Fibroblast of lung (primary cell): Measurements from ENCODE around the gene ZNF365. TPM values are rescaled to one million over a fixed set of nuclear protein-coding genes. Genes with fewer than 3 reads are reported as not detected.

Experiments
- DNase-seq, 2 donors: peaks; one replicate each; pipeline versions ENCODE4 v3.0.0 to v3.0.0-alpha.2; 2010; ENCODE audit warnings: low read depth in 2 of 2
- H2AFZ ChIP-seq: 2 replicates; pipeline ENCODE4 v1.5.1; 2012; ENCODE audit warnings: low read length, control low read depth, inconsistent platforms
- H3K27ac ChIP-seq: 2 replicates; pipeline ENCODE4 v1.5.1; 2011; ENCODE audit warnings: low read length, control low read depth; ENCODE audit not compliant: insufficient read depth
- H3K27me3 ChIP-seq: 2 replicates; pipeline ENCODE4 v1.5.1; 2011; ENCODE audit warnings: mild to moderate bottlenecking, low read length; ENCODE audit not compliant: control insufficient read depth, insufficient read depth
- H3K36me3 ChIP-seq: 2 replicates; pipeline ENCODE4 v1.5.1; 2011; ENCODE audit warnings: low read length; ENCODE audit not compliant: control insufficient read depth, insufficient read depth
- H3K4me1 ChIP-seq: 2 replicates; pipeline ENCODE4 v1.5.1; 2011; ENCODE audit warnings: low read length; ENCODE audit not compliant: control insufficient read depth, insufficient read depth; ENCODE audit errors: extremely low read depth
- H3K4me2 ChIP-seq: 2 replicates; pipeline ENCODE4 v1.5.1; 2011; ENCODE audit warnings: low read length, control low read depth; ENCODE audit not compliant: insufficient read depth; ENCODE audit errors: extremely low read depth
- H3K4me3 ChIP-seq, 4 experiments: fragments of 200-600 bp in 1 of 4; sonication (generic) in 1 of 4; replicated peaks in 1 of 4; 2 replicates each; pipeline ENCODE4 v1.5.1; 2011 to 2016; ENCODE audit warnings: low read length in 4 of 4, low read depth in 3 of 4, mild to moderate bottlenecking in 3 of 4, control low read depth in 2 of 4, inconsistent platforms in 1 of 4, mixed read lengths in 1 of 4; ENCODE audit not compliant: insufficient read depth in 1 of 4; ENCODE audit errors: control extremely low read depth in 1 of 4
- H3K79me2 ChIP-seq: 2 replicates; pipeline ENCODE4 v1.5.1; 2012; ENCODE audit warnings: mild to moderate bottlenecking, low read length, inconsistent platforms; ENCODE audit not compliant: control insufficient read depth, insufficient read depth
- H3K9ac ChIP-seq: 2 replicates; pipeline ENCODE4 v1.5.1; 2011; ENCODE audit warnings: mild to moderate bottlenecking, low read length, control low read depth; ENCODE audit not compliant: insufficient read depth
- H3K9me3 ChIP-seq: 2 replicates; pipeline ENCODE4 v1.5.1; 2012; ENCODE audit warnings: low read depth, low read length; ENCODE audit not compliant: control insufficient read depth, insufficient read depth
- H4K20me1 ChIP-seq: 2 replicates; pipeline ENCODE4 v1.5.1; 2011; ENCODE audit warnings: low read length; ENCODE audit not compliant: control insufficient read depth, insufficient read depth; ENCODE audit errors: extremely low read depth
- CTCF ChIP-seq, 2 donors: IDR thresholded peaks in 1 of 2; conservative IDR thresholded peaks in 1 of 2; 1 replicate in 1 of 2; 2 replicates in 1 of 2; pipeline ENCODE4 v1.5.1; 2011 to 2012; ENCODE audit warnings: low read length in 2 of 2, control low read depth in 1 of 2, inconsistent platforms in 1 of 2, low read depth in 1 of 2, mild to moderate bottlenecking in 1 of 2
- EZH2 ChIP-seq: IDR thresholded peaks from 2 replicates; pipeline ENCODE4 v1.5.1; 2012; ENCODE audit warnings: low read length, control low read depth, mild to moderate bottlenecking; ENCODE audit errors: missing control alignments
- polyA plus RNA-seq, 2 donors: library from polyadenylated mRNA; depleted of rRNA in 1 of 2; stranded (reverse) in 1 of 2; unstranded in 1 of 2; fragments of >200 nt; gene quantifications; 2 replicates each; pipeline ENCODE4 v1.2.1, GENCODE V29; 2011 to 2012; ENCODE audit warnings: missing spikeins in 1 of 2
- total RNA-seq: library from RNA; depleted of rRNA; stranded (reverse); fragments of >200 nt; gene quantifications from 2 replicates; pipeline ENCODE4 v1.2.1, GENCODE V29; 2014

The ZNF365 gene
- total and polyA plus RNA-seq, 2 donors (not counting 1 experiment from before 2014, with no cell fraction given): 1.2 to 5.8 TPM

GRCh38 chr10:62333988-62334682 is 40.0 kb upstream of the ZNF365 start:
- TF ChIP-seq CTCF (conservative IDR thresholded peaks at IDR 0.05 in 1 of 2, IDR thresholded peaks at IDR 0.05 in 1 of 2; ENCODE audit: low read depth in 1 of 2, low read length in 2 of 2) (no peak), EZH2 (no peak)
- H3K79me2 ChIP-seq: no peaks in the 10 kb centered on the region
- no peak overlapping the region for H3K27ac ChIP-seq

GRCh38 chr10:62335326-62335725 is 38.8 kb upstream of the ZNF365 start:
- H3K4me3 ChIP-seq: no peak overlapping the region
- H4K20me1 ChIP-seq: no peaks in the 10 kb centered on the region
- no peaks in the 10 kb centered on the region for H3K79me2 ChIP-seq
- no peaks in the 10 kb centered on the region for H3K27me3 ChIP-seq
- H3K36me3 ChIP-seq: no peaks in the 10 kb centered on the region
- H3K9me3 ChIP-seq: no peaks in the 10 kb centered on the region
- H3K9ac ChIP-seq: no peak overlapping the region
- H3K4me1 ChIP-seq: no peaks in the 10 kb centered on the region
- H3K4me2 ChIP-seq: no peak overlapping the region
- no peak overlapping the region for H3K27ac ChIP-seq
- no peak for TF ChIP-seq CTCF (conservative IDR thresholded peaks at IDR 0.05 in 1 of 2, IDR thresholded peaks at IDR 0.05 in 1 of 2; ENCODE audit: low read depth in 1 of 2, low read length in 2 of 2)
- no peak for TF ChIP-seq EZH2
- no peak overlapping the region for H2AFZ ChIP-seq
- DNase-seq: peak; percentile 14 to 57

More at GRCh38 chr10:62333988-62334682, 40.0 kb upstream of the ZNF365 start:
- Histone ChIP-seq H3K4me1 (no peaks in the 10 kb centered on the region), H3K27me3 (no peaks in the 10 kb centered on the region), H4K20me1 (no peaks in the 10 kb centered on the region), H3K36me3 (no peaks in the 10 kb centered on the region), H2AFZ (no peak overlapping the region), H3K9ac (no peak overlapping the region), H3K4me3 (no peak overlapping the region), H3K9me3 (no peaks in the 10 kb centered on the region), H3K4me2 (no peak overlapping the region)
- no peak for DNase-seq

- H3K9ac ChIP-seq: no peak overlapping the region
- no peaks in the 10 kb centered on the region for H3K36me3 ChIP-seq
- H3K27ac ChIP-seq: no peak overlapping the region
- H3K79me2 ChIP-seq: no peaks in the 10 kb centered on the region
- TF ChIP-seq EZH2 (no peak), CTCF (conservative IDR thresholded peaks at IDR 0.05 in 1 of 2, IDR thresholded peaks at IDR 0.05 in 1 of 2; ENCODE audit: low read depth in 1 of 2, low read length in 2 of 2) (no peak)
- no peak for DNase-seq
- no peaks in the 10 kb centered on the region for H3K4me1 ChIP-seq
- no peak overlapping the region for H2AFZ ChIP-seq
- no peak overlapping the region for H3K4me2 ChIP-seq
- no peaks in the 10 kb centered on the region for H4K20me1 ChIP-seq
- no peaks in the 10 kb centered on the region for H3K27me3 ChIP-seq
- H3K4me3 ChIP-seq: no peak overlapping the region
- no peaks in the 10 kb centered on the region for H3K9me3 ChIP-seq
Observed at GRCh38 chr10:62336404-62336803, 37.8 kb upstream of the ZNF365 start.
